ENCODE data around the gene CYP3A4. TPM values are rescaled to one million over a fixed set of nuclear protein-coding genes. Genes with fewer than 3 reads are reported as not detected.

Gene CYP3A4
- total and polyA plus RNA-seq, 8 donors, result 0.31 to 23.5 (median 1.7) TPM; not detected in 5

DNA sequence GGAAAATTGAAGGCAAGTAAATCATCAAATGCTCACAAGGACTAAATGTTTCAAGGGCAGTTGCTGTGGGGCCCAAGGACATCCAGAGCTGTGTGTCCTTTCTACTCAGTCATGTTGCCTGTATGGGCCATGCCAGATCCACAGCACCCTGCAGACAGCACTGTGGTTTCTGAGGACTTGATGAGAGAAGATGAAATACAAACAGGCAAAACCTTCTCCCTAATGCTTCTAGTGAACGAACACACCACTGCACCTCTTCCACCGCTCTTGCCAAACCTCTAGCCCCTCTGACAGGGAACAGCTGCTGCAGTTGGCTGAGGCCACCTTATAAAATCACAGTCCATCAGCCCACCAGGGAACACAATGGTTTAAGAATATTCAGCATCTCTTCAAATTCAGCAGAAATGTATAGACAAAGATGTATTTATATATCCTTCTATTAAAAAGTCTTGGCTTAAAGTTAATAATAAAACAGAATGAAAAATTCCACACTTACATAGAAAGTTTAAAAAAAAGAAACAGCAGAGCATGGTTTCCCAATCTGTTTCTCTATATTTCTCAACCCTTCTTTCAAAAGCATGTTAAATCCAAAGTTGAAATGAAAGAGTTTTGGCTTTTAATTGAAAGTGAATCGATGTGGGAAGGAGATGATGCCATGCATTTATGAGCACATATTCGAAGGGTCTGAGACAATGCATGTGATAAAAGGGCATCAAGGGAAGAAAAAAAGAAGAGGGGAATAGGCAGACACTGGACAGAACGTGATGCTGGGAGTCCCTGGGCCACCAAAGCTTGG is 63.0 kb downstream of the CYP3A4 start:
- no peaks in the 10 kb centered on the region for H3K9me3 ChIP-seq
- H3K4me1 ChIP-seq, result peaks cover 0 to 11% (median 4%) of the 10 kb centered on the region in 4 donors
- H3K4me3 ChIP-seq, result no peak overlapping the region
- TF ChIP-seq POLR2AphosphoS5 (IDR thresholded peaks at IDR 0.05) (no peak), POLR2A (IDR thresholded peaks at IDR 0.05) (no peak), EP300 (IDR thresholded peaks at IDR 0.05) (no peak)
- TF ChIP-seq, protein P1, sequence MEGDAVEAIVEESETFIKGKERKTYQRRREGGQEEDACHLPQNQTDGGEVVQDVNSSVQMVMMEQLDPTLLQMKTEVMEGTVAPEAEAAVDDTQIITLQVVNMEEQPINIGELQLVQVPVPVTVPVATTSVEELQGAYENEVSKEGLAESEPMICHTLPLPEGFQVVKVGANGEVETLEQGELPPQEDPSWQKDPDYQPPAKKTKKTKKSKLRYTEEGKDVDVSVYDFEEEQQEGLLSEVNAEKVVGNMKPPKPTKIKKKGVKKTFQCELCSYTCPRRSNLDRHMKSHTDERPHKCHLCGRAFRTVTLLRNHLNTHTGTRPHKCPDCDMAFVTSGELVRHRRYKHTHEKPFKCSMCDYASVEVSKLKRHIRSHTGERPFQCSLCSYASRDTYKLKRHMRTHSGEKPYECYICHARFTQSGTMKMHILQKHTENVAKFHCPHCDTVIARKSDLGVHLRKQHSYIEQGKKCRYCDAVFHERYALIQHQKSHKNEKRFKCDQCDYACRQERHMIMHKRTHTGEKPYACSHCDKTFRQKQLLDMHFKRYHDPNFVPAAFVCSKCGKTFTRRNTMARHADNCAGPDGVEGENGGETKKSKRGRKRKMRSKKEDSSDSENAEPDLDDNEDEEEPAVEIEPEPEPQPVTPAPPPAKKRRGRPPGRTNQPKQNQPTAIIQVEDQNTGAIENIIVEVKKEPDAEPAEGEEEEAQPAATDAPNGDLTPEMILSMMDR (IDR thresholded peaks at IDR 0.05), result no peak
- no peaks in the 10 kb centered on the region for H3K27me3 ChIP-seq
- 62 to 82% (median 75%) methylated on average over 5 of the region's 5 CpGs for WGBS, 5 donors
- no peak overlapping the region for H3K27ac ChIP-seq
- intact Hi-C loops (cut with DNase I; ENCODE audit: low total_unique reads), result no loop called here
- peaks cover 0 to under 1% (median 0%) of the 10 kb centered on the region in 4 donors for H3K36me3 ChIP-seq
- DNase-seq, result peak in 1 of 2 donors; percentile 48

DNA sequence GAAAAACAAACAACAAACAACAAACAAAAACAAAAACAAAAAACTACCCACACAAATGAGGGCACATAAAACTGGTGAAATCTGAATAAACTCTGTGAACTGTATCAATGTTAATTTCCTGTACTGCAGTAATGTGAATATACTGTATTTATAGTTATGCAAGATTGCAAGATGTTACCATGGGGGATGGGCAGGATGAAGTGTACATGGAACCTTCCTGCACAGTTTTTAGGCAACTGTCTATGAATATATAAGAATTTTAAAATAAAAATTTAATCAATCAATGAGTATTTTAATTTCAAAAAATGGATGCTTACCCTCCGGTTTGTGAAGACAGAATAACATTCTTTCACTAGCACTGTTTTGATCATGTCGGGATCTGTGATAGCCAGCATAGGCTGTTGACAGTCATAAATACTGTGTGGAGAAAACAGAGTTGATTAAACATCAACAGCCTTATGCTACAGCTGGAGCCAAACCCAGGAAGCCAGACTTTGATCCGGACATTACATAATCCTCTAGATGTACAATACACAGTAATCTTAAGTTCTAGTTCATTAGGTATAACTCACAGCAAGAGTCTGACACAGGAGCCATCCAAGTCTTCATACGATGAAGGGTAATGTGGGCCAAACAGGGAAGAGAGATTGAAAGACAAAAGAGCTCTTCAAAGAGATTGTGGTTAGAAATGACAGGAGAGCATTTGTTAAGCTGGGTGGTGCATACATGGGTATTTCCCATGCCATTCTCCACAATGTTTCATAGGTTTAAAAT is 63.8 kb downstream of the CYP3A4 start:
- intact Hi-C loops (cut with DNase I; ENCODE audit: low total_unique reads), result no loop called here
- no peaks in the 10 kb centered on the region for H3K27me3 ChIP-seq
- peaks cover 0 to 8% (median 0%) of the 10 kb centered on the region in 4 donors for H3K36me3 ChIP-seq
- DNase-seq, result peak in 1 of 2 donors; percentile 60
- H3K4me3 ChIP-seq, result no peak overlapping the region
- TF ChIP-seq POLR2AphosphoS5 (IDR thresholded peaks at IDR 0.05), result peak in 1 of 3 donors; percentile 6
- no peak for TF ChIP-seq EP300 (IDR thresholded peaks at IDR 0.05)
- 25 to 46% (median 41%) methylated on average over 4 of the region's 4 CpGs for WGBS, 5 donors
- no peak overlapping the region for H3K27ac ChIP-seq
- peaks cover 0 to 11% (median 4%) of the 10 kb centered on the region in 4 donors for H3K4me1 ChIP-seq
- no peaks in the 10 kb centered on the region for H3K9me3 ChIP-seq

DNA sequence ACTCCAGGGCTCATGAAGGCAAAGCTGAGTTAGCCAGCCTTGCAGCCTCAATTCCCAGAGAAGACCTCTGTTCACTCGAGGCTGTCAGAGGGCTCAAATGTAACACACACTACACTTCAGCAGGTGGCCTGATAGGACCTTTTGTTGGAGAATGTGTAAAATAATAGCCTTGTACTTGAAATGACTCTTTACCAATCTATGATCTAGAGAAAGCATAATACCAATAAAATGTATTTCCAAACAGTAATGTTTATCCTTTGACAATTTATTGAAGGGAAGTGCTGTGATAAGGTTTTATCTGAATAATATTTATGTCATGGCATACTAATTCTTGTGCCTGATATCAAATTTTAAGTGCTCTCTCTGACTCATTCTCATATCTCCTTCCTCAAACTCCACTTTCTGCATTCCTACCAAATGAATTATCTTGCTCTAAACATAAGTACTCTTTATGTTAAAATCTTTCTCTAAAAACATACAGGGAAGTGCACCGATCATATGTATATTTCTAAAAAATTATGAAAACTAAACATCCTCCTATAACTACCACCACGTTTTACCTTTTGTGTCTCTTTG is 69.9 kb downstream of the CYP3A4 start:
- Histone ChIP-seq H3K4me3 (no peak overlapping the region), H3K36me3 (peaks cover 0 to 50% (median 2%) of the 10 kb centered on the region in 4 donors), H3K9me3 (no peaks in the 10 kb centered on the region), H3K4me1 (peaks cover 0 to 5% (median 0%) of the 10 kb centered on the region in 4 donors), H3K27me3 (no peaks in the 10 kb centered on the region), H3K27ac (no peak overlapping the region)
- no peak for DNase-seq
- intact Hi-C loops (cut with DNase I; ENCODE audit: low total_unique reads), result no loop called here
- WGBS, 5 donors, result 47 to 64% (median 56%) methylated on average over 3 of the region's 3 CpGs
- TF ChIP-seq POLR2A (IDR thresholded peaks at IDR 0.05) (no peak), EP300 (IDR thresholded peaks at IDR 0.05) (no peak), POLR2AphosphoS5 (IDR thresholded peaks at IDR 0.05) (no peak)
- TF ChIP-seq, protein P1 (IDR thresholded peaks at IDR 0.05), result no peak

DNA sequence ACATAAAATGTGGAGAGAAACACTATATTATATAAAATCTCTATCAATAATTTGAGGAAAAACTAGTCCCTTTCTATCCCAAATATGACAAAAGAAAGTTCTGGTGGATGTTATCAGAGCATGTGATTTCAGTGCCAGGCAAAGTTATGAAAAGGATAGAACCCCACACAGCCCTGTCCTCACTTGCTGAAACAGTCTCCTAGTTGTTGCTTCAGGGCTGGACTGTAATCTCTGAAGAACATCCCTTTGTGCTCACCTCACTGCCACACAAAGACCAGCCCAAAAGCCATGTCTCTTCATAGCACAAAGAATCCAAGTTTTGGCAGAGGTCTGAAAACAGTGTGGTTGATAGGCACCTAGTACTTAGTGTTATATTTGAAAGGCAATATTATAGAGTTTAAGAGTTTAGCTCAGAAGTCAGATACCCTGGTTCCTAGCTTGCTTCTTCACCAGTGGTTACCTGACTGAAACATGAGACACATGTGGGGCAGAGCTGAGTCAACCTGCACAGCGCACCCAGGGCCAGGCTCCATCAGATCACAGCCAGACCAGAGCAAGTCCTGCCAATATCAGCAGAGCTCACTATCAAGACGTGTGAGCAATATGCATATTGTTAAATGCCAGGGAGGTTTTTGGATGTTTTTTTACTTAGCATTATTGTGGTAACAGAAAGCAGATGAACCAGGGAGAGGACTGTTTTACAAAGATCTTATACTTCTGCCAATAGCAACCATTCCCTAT is 74.0 kb downstream of the CYP3A4 start:
- Histone ChIP-seq H3K4me1 (peaks cover 0 to 5% (median 0%) of the 10 kb centered on the region in 4 donors), H3K27ac (no peak overlapping the region), H3K36me3 (peaks cover 0 to 57% (median 4%) of the 10 kb centered on the region in 4 donors), H3K9me3 (peaks cover 0 to 20% (median 0%) of the 10 kb centered on the region in 4 donors), H3K27me3 (no peaks in the 10 kb centered on the region), H3K4me3 (no peak overlapping the region)
- intact Hi-C loops (cut with DNase I; ENCODE audit: low total_unique reads), result no loop called here
- no peak for TF ChIP-seq POLR2A (IDR thresholded peaks at IDR 0.05)
- no peak for TF ChIP-seq POLR2AphosphoS5 (IDR thresholded peaks at IDR 0.05)
- TF ChIP-seq, protein P1 (IDR thresholded peaks at IDR 0.05), result no peak
- TF ChIP-seq EP300 (IDR thresholded peaks at IDR 0.05), result no peak
- no peak for DNase-seq
- WGBS, 5 donors, result 41 to 73% (median 66%) methylated on average over 2 of the region's 2 CpGs
